Loucy (cell line): ENCODE measurements around the gene DCP1B.

Experiments used
- H2AFZ ChIP-seq: fragments of 200-600 bp; sonication (generic); 2 replicates; pipeline ENCODE4 v1.6.0; 2016; ENCODE audit warnings: antibody characterized with exemption, mild to moderate bottlenecking, low read length, moderate library complexity
- H3F3A ChIP-seq: fragments of 200-600 bp; 2 replicates; pipeline ENCODE4 v1.6.0; 2016; ENCODE audit warnings: antibody characterized with exemption, low read depth, mild to moderate bottlenecking
- H3K27me3 ChIP-seq: fragments of 200-600 bp; sonication (generic); 2 replicates; pipeline ENCODE4 v1.6.1; 2014; ENCODE audit warnings: low read length, mild to moderate bottlenecking; ENCODE audit not compliant: insufficient read depth, poor library complexity, severe bottlenecking
- H3K36me3 ChIP-seq: fragments of 200-600 bp; sonication (generic); 2 replicates; pipeline ENCODE4 v1.6.1; 2016; ENCODE audit warnings: low read length; ENCODE audit not compliant: insufficient read depth
- H3K4me1 ChIP-seq: fragments of 200-600 bp; sonication (generic); 2 replicates; pipeline ENCODE4 v1.5.1; 2014; ENCODE audit warnings: low read length, mild to moderate bottlenecking; ENCODE audit not compliant: insufficient read depth, poor library complexity, severe bottlenecking
- H3K4me2 ChIP-seq: fragments of 200-600 bp; sonication (generic); 2 replicates; pipeline ENCODE4 v1.6.0; 2014; ENCODE audit warnings: antibody characterized with exemption, low read length, low read depth, mild to moderate bottlenecking; ENCODE audit not compliant: poor library complexity, severe bottlenecking
- H3K4me3 ChIP-seq: fragments of 200-600 bp; sonication (generic); 2 replicates; pipeline ENCODE4 v1.5.1; 2014; ENCODE audit warnings: low read length, mild to moderate bottlenecking, mixed read lengths; ENCODE audit not compliant: poor library complexity, severe bottlenecking
- H3K79me2 ChIP-seq: fragments of 200-600 bp; sonication (generic); 2 replicates; pipeline ENCODE4 v1.6.1; 2014; ENCODE audit warnings: low read length; ENCODE audit not compliant: insufficient read depth
- H3K9ac ChIP-seq: fragments of 200-600 bp; sonication (generic); 2 replicates; pipeline ENCODE4 v1.6.0; 2014; ENCODE audit warnings: mild to moderate bottlenecking, low read depth, low read length, moderate library complexity; ENCODE audit not compliant: poor library complexity, severe bottlenecking
- H3K9me2 ChIP-seq: fragments of 200-600 bp; sonication (generic); replicated peaks from 2 replicates; pipeline ENCODE4 v1.6.1; 2016; ENCODE audit warnings: low read depth, low read length, mixed read lengths
- H3K9me3 ChIP-seq: fragments of 200-600 bp; sonication (generic); 2 replicates; pipeline ENCODE4 v1.6.1; 2014; ENCODE audit warnings: mild to moderate bottlenecking, antibody characterized with exemption, low read length, low read depth; ENCODE audit not compliant: insufficient read depth
- H4K20me1 ChIP-seq: fragments of 200-600 bp; sonication (generic); 2 replicates; pipeline ENCODE4 v1.6.0; 2014; ENCODE audit warnings: antibody characterized with exemption, low read length, mild to moderate bottlenecking; ENCODE audit not compliant: insufficient read depth, poor library complexity, severe bottlenecking
- EZH2phosphoT487 ChIP-seq: fragments of 200-600 bp; IDR thresholded peaks from 2 replicates; pipeline ENCODE4 v1.6.1; 2018; ENCODE audit warnings: antibody characterized with exemption, mild to moderate bottlenecking, moderate library complexity, borderline replicate concordance
- TF ChIP-seq, protein P1 (sequence below): fragments of 200-600 bp; sonication (generic); conservative IDR thresholded peaks from 2 replicates; pipeline ENCODE4 v1.5.1; 2014; ENCODE audit warnings: mild to moderate bottlenecking, antibody characterized with exemption, low read length

The DCP1B gene

DNA sequence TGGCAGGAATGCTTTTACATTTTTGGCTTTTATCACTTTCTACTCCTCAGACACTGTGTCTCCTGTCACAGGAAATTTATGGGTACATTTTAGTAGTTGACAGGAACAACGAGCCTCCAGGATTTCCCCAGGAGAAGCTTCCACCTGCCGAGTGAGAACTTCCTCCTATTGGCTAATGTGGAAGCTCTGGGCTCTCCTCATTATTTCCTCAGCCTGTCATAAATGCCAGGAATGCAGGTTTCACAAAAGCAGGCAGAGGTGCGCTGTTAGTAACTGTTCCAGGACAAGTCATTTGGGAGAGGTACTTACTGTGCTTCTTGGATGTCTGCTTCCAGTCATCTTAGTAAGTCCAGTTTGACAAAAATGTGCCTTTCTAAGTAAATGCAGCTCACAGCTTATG is 19.1 kb upstream of the DCP1B start:
- Histone ChIP-seq H3K9ac (no peak overlapping the region), H3K4me3 (no peak overlapping the region), H3K36me3 (no peaks in the 10 kb centered on the region)

DNA sequence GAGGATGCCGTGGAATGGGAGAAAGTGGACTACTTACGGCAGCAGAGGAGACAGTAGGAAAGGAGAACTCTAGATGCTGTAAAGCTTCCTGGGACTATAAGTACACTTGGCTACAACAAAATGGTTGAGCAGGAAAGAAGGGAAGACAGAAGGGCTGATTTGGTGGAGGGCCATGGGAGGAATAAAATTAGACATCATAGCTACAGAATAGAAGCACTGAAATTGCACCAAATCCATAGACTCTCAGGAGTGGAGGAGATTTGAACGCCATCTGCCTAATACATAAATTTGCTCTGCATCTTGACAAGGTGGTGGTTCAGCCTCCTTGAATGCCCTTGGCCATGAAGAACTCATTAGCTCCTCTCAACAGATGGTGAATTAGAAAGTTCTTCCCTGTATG is 16.3 kb upstream of the DCP1B start:
- TF ChIP-seq EZH2phosphoT487, result no peak
- TF ChIP-seq, protein P1, sequence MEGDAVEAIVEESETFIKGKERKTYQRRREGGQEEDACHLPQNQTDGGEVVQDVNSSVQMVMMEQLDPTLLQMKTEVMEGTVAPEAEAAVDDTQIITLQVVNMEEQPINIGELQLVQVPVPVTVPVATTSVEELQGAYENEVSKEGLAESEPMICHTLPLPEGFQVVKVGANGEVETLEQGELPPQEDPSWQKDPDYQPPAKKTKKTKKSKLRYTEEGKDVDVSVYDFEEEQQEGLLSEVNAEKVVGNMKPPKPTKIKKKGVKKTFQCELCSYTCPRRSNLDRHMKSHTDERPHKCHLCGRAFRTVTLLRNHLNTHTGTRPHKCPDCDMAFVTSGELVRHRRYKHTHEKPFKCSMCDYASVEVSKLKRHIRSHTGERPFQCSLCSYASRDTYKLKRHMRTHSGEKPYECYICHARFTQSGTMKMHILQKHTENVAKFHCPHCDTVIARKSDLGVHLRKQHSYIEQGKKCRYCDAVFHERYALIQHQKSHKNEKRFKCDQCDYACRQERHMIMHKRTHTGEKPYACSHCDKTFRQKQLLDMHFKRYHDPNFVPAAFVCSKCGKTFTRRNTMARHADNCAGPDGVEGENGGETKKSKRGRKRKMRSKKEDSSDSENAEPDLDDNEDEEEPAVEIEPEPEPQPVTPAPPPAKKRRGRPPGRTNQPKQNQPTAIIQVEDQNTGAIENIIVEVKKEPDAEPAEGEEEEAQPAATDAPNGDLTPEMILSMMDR, result no peak
- no peaks in the 10 kb centered on the region for H3K4me1 ChIP-seq

More for the DNA sequence above, 19.1 kb upstream of the DCP1B start:
- TF ChIP-seq, protein P1, result no peak
- no peak for TF ChIP-seq EZH2phosphoT487
- Histone ChIP-seq H3K27me3 (peaks cover 29% of the 10 kb centered on the region), H2AFZ (no peak overlapping the region), H3K79me2 (no peaks in the 10 kb centered on the region), H4K20me1 (no peaks in the 10 kb centered on the region), H3K4me1 (no peaks in the 10 kb centered on the region), H3K9me2 (no peaks in the 10 kb centered on the region), H3K4me2 (no peak overlapping the region), H3K9me3 (no peaks in the 10 kb centered on the region), H3F3A (no peaks in the 10 kb centered on the region)

GRCh38 chr12:2019126-2019525 is 14.9 kb upstream of the DCP1B start:
- TF ChIP-seq EZH2phosphoT487, result no peak
- TF ChIP-seq, protein P1, result no peak
- H3F3A ChIP-seq, result no peaks in the 10 kb centered on the region

More for the DNA sequence above, 16.3 kb upstream of the DCP1B start:
- Histone ChIP-seq H3K27me3 (peaks cover 5% of the 10 kb centered on the region), H2AFZ (no peak overlapping the region), H3K9ac (no peak overlapping the region), H3F3A (no peaks in the 10 kb centered on the region), H3K4me3 (no peak overlapping the region), H3K9me3 (no peaks in the 10 kb centered on the region), H3K4me2 (no peak overlapping the region), H3K9me2 (no peaks in the 10 kb centered on the region), H3K36me3 (no peaks in the 10 kb centered on the region), H3K79me2 (no peaks in the 10 kb centered on the region), H4K20me1 (no peaks in the 10 kb centered on the region)

More at GRCh38 chr12:2019126-2019525, 14.9 kb upstream of the DCP1B start:
- Histone ChIP-seq H3K4me3 (no peak overlapping the region), H4K20me1 (no peaks in the 10 kb centered on the region), H3K4me1 (no peaks in the 10 kb centered on the region), H3K9ac (no peak overlapping the region), H3K9me2 (no peaks in the 10 kb centered on the region), H3K79me2 (no peaks in the 10 kb centered on the region), H3K9me3 (no peaks in the 10 kb centered on the region), H3K4me2 (no peak overlapping the region), H2AFZ (no peak overlapping the region), H3K27me3 (peaks cover 5% of the 10 kb centered on the region), H3K36me3 (no peaks in the 10 kb centered on the region)
